ENCODE results near the gene PEAK3.

The PEAK3 gene

GRCh38 chr19:2268861-2269243 lies 13.1 kb downstream of the PEAK3 start:
- H3K9me3 ChIP-seq (ENCODE audit: control extremely low read depth in 1 of 5, control insufficient read depth in 4 of 5, insufficient read depth in 2 of 5, low read depth in 1 of 5, low read length in 4 of 5) = no peaks in the 10 kb centered on the region
- no peak for DNase-seq
- under 1% methylated on average over 17 of the region's 19 CpGs for WGBS (ENCODE audit: insufficient coverage)
- peaks cover 8 to 70% (median 62%) of the 10 kb centered on the region in 4 experiments for H3K4me1 ChIP-seq (ENCODE audit: control extremely low read depth in 1 of 4, control insufficient read depth in 4 of 4, insufficient read depth in 4 of 4, low read length in 3 of 4)
- ChIA-PET CTCF (no interaction called here), POLR2A (interaction anchor here (0.7 to 2.1 kb wide), 5 partner anchors 18 to 33 kb away, joined by 3 to 9 read pairs (median 4); partner anchors contain the start of gene PLEKHJ1)
- H3K4me3 ChIP-seq (ENCODE audit: control insufficient read depth in 1 of 7, extremely low read depth in 1 of 7, insufficient read depth in 4 of 7, low read depth in 2 of 7, low read length in 6 of 7) = peak overlapping the region; percentile 70 to 99 (median 97)
- peak overlapping the region in 1 of 2 experiments; percentile 89 for H3K27ac ChIP-seq (ENCODE audit: insufficient read depth in 1 of 2, low read depth in 1 of 2, low read length in 2 of 2, poor library complexity in 1 of 2, severe bottlenecking in 2 of 2)
- H3K36me3 ChIP-seq (ENCODE audit: control insufficient read depth in 4 of 4, insufficient read depth in 4 of 4, low read length in 3 of 4) = peaks cover 0 to 22% (median 12%) of the 10 kb centered on the region in 4 experiments
- no peaks in the 10 kb centered on the region for H3K27me3 ChIP-seq (replicated peaks in 2 of 5; ENCODE audit: control insufficient read depth in 4 of 5, insufficient read depth in 5 of 5, low read length in 4 of 5)

- DNase-seq = no peak
- POLR2A ChIA-PET = interaction anchor here (0.9 kb wide), 1 partner anchor 21 kb away, joined by 3 read pairs; no protein-coding TSS in a partner anchor
- H3K9me3 ChIP-seq (ENCODE audit: control extremely low read depth in 1 of 5, control insufficient read depth in 4 of 5, insufficient read depth in 2 of 5, low read depth in 1 of 5, low read length in 4 of 5) = no peaks in the 10 kb centered on the region
- peaks cover 8 to 70% (median 63%) of the 10 kb centered on the region in 4 experiments for H3K4me1 ChIP-seq (ENCODE audit: control extremely low read depth in 1 of 4, control insufficient read depth in 4 of 4, insufficient read depth in 4 of 4, low read length in 3 of 4)
- peak overlapping the region in 6 of 7 experiments; percentile 70 to 99 (median 96) for H3K4me3 ChIP-seq (ENCODE audit: control insufficient read depth in 1 of 7, extremely low read depth in 1 of 7, insufficient read depth in 4 of 7, low read depth in 2 of 7, low read length in 6 of 7)
- 80% methylated on average over 1 of the region's 4 CpGs for WGBS (ENCODE audit: insufficient coverage)
- H3K27me3 ChIP-seq (replicated peaks in 2 of 5; ENCODE audit: control insufficient read depth in 4 of 5, insufficient read depth in 5 of 5, low read length in 4 of 5) = no peaks in the 10 kb centered on the region
- peak overlapping the region in 1 of 2 experiments; percentile 89 for H3K27ac ChIP-seq (ENCODE audit: insufficient read depth in 1 of 2, low read depth in 1 of 2, low read length in 2 of 2, poor library complexity in 1 of 2, severe bottlenecking in 2 of 2)
- peaks cover 0 to 21% (median 12%) of the 10 kb centered on the region in 4 experiments for H3K36me3 ChIP-seq (ENCODE audit: control insufficient read depth in 4 of 4, insufficient read depth in 4 of 4, low read length in 3 of 4)
- CTCF ChIA-PET = no interaction called here
These were observed 13.5 kb downstream of the PEAK3 start for GRCh38 chr19:2268480-2268830.

- WGBS (ENCODE audit: insufficient coverage) = 35% methylated on average over 16 of the region's 18 CpGs
- Histone ChIP-seq H3K4me3 (ENCODE audit: control insufficient read depth in 1 of 7, extremely low read depth in 1 of 7, insufficient read depth in 4 of 7, low read depth in 2 of 7, low read length in 6 of 7) (peak overlapping the region in 3 of 7 experiments; percentile 28 to 38 (median 34)), H3K36me3 (ENCODE audit: control insufficient read depth in 4 of 4, insufficient read depth in 4 of 4, low read length in 3 of 4) (peaks cover 0 to 2% (median under 1%) of the 10 kb centered on the region in 4 experiments), H3K9me3 (ENCODE audit: control extremely low read depth in 1 of 5, control insufficient read depth in 4 of 5, insufficient read depth in 2 of 5, low read depth in 1 of 5, low read length in 4 of 5) (no peaks in the 10 kb centered on the region), H3K4me1 (ENCODE audit: control extremely low read depth in 1 of 4, control insufficient read depth in 4 of 4, insufficient read depth in 4 of 4, low read length in 3 of 4) (peaks cover 5 to 58% (median 54%) of the 10 kb centered on the region in 4 experiments), H3K27ac (ENCODE audit: insufficient read depth in 1 of 2, low read depth in 1 of 2, low read length in 2 of 2, poor library complexity in 1 of 2, severe bottlenecking in 2 of 2) (peak overlapping the region in 1 of 2 experiments; percentile 65), H3K27me3 (replicated peaks in 2 of 5; ENCODE audit: control insufficient read depth in 4 of 5, insufficient read depth in 5 of 5, low read length in 4 of 5) (no peaks in the 10 kb centered on the region)
- ChIA-PET CTCF (interaction anchor here (0.7 to 1.8 kb wide), 3 partner anchors 10 to 27 kb away, joined by 3 to 5 read pairs (median 3); partner anchors contain the start of gene JSRP1), POLR2A (interaction anchor here (0.7 to 0.8 kb wide), 2 partner anchors 28 to 517 kb away, joined by 4 read pairs; partner anchors contain the start of gene SGTA)
- DNase-seq = peak; percentile 80 to 81 (median 81)
These were observed 15.6 kb downstream of the PEAK3 start for GRCh38 chr19:2266183-2266993.

GRCh38 chr19:2261438-2262172 lies 20.4 kb downstream of the PEAK3 start:
- CTCF ChIA-PET = interaction anchor here (0.6 to 3.4 kb wide), 4 partner anchors 9 to 181 kb away, joined by 3 to 13 read pairs (median 4); no protein-coding TSS in a partner anchor
- no peaks in the 10 kb centered on the region for H3K9me3 ChIP-seq (ENCODE audit: control extremely low read depth in 1 of 5, control insufficient read depth in 4 of 5, insufficient read depth in 2 of 5, low read depth in 1 of 5, low read length in 4 of 5)
- no peaks in the 10 kb centered on the region for H3K36me3 ChIP-seq (ENCODE audit: control insufficient read depth in 4 of 4, insufficient read depth in 4 of 4, low read length in 3 of 4)
- H3K4me3 ChIP-seq (ENCODE audit: control insufficient read depth in 1 of 7, extremely low read depth in 1 of 7, insufficient read depth in 4 of 7, low read depth in 2 of 7, low read length in 6 of 7) = no peak overlapping the region
- no peak overlapping the region for H3K27ac ChIP-seq (ENCODE audit: insufficient read depth in 1 of 2, low read depth in 1 of 2, low read length in 2 of 2, poor library complexity in 1 of 2, severe bottlenecking in 2 of 2)
- peak; percentile 44 to 65 (median 63) for DNase-seq
- H3K27me3 ChIP-seq (replicated peaks in 2 of 5; ENCODE audit: control insufficient read depth in 4 of 5, insufficient read depth in 5 of 5, low read length in 4 of 5) = no peaks in the 10 kb centered on the region
- WGBS (ENCODE audit: insufficient coverage) = 96% methylated on average over 5 of the region's 7 CpGs
- POLR2A ChIA-PET = no interaction called here
- H3K4me1 ChIP-seq (ENCODE audit: control extremely low read depth in 1 of 4, control insufficient read depth in 4 of 4, insufficient read depth in 4 of 4, low read length in 3 of 4) = peaks cover 0 to 44% (median 35%) of the 10 kb centered on the region in 4 experiments

GRCh38 chr19:2260341-2260805 lies 21.6 kb downstream of the PEAK3 start:
- Histone ChIP-seq H3K4me3 (ENCODE audit: control insufficient read depth in 1 of 7, extremely low read depth in 1 of 7, insufficient read depth in 4 of 7, low read depth in 2 of 7, low read length in 6 of 7) (no peak overlapping the region), H3K4me1 (ENCODE audit: control extremely low read depth in 1 of 4, control insufficient read depth in 4 of 4, insufficient read depth in 4 of 4, low read length in 3 of 4) (peaks cover 0 to 32% (median 24%) of the 10 kb centered on the region in 4 experiments), H3K9me3 (ENCODE audit: control extremely low read depth in 1 of 5, control insufficient read depth in 4 of 5, insufficient read depth in 2 of 5, low read depth in 1 of 5, low read length in 4 of 5) (no peaks in the 10 kb centered on the region), H3K27me3 (replicated peaks in 2 of 5; ENCODE audit: control insufficient read depth in 4 of 5, insufficient read depth in 5 of 5, low read length in 4 of 5) (no peaks in the 10 kb centered on the region), H3K27ac (ENCODE audit: insufficient read depth in 1 of 2, low read depth in 1 of 2, low read length in 2 of 2, poor library complexity in 1 of 2, severe bottlenecking in 2 of 2) (no peak overlapping the region), H3K36me3 (ENCODE audit: control insufficient read depth in 4 of 4, insufficient read depth in 4 of 4, low read length in 3 of 4) (no peaks in the 10 kb centered on the region)
- DNase-seq = no peak
- 93% methylated on average over 10 of the region's 11 CpGs for WGBS (ENCODE audit: insufficient coverage)
- ChIA-PET CTCF (interaction anchor here (0.6 to 3.4 kb wide), 8 partner anchors 11 to 789 kb away, joined by 3 to 13 read pairs (median 4); no protein-coding TSS in a partner anchor), POLR2A (no interaction called here)

- H3K4me3 ChIP-seq (ENCODE audit: control insufficient read depth in 1 of 7, extremely low read depth in 1 of 7, insufficient read depth in 4 of 7, low read depth in 2 of 7, low read length in 6 of 7) = no peak overlapping the region
- no peaks in the 10 kb centered on the region for H3K9me3 ChIP-seq (ENCODE audit: control extremely low read depth in 1 of 5, control insufficient read depth in 4 of 5, insufficient read depth in 2 of 5, low read depth in 1 of 5, low read length in 4 of 5)
- WGBS (ENCODE audit: insufficient coverage) = 98% methylated on average over 5 of the region's 5 CpGs
- H3K27ac ChIP-seq (ENCODE audit: insufficient read depth in 1 of 2, low read depth in 1 of 2, low read length in 2 of 2, poor library complexity in 1 of 2, severe bottlenecking in 2 of 2) = no peak overlapping the region
- H3K4me1 ChIP-seq (ENCODE audit: control extremely low read depth in 1 of 4, control insufficient read depth in 4 of 4, insufficient read depth in 4 of 4, low read length in 3 of 4) = peaks cover 0 to 23% (median 16%) of the 10 kb centered on the region in 4 experiments
- H3K27me3 ChIP-seq (replicated peaks in 2 of 5; ENCODE audit: control insufficient read depth in 4 of 5, insufficient read depth in 5 of 5, low read length in 4 of 5) = no peaks in the 10 kb centered on the region
- DNase-seq = no peak
- ChIA-PET CTCF (interaction anchor here (1.1 to 3.4 kb wide), 4 partner anchors 12 to 21 kb away, joined by 4 to 13 read pairs (median 5); no protein-coding TSS in a partner anchor), POLR2A (no interaction called here)
- no peaks in the 10 kb centered on the region for H3K36me3 ChIP-seq (ENCODE audit: control insufficient read depth in 4 of 4, insufficient read depth in 4 of 4, low read length in 3 of 4)
These were observed 22.6 kb downstream of the PEAK3 start for GRCh38 chr19:2259336-2259735.

All from common myeloid progenitor, CD34-positive (primary cell).